HUES64 (cell line): Measurements from ENCODE around the gene TMEM252. TPM values are rescaled to one million over a fixed set of nuclear protein-coding genes. Genes with fewer than 3 reads are reported as not detected.

Experiments used
- H3K27ac ChIP-seq: 2 replicates; pipeline ENCODE4 v1.7.0; 2013; ENCODE audit warnings: low read depth, low read length, inconsistent platforms
- H3K27me3 ChIP-seq: 2 replicates; pipeline ENCODE4 v1.6.1; 2013; ENCODE audit warnings: mild to moderate bottlenecking, low read length; ENCODE audit not compliant: insufficient read depth
- H3K36me3 ChIP-seq: 2 replicates; pipeline ENCODE4 v1.6.1; 2013; ENCODE audit warnings: mild to moderate bottlenecking, low read length; ENCODE audit not compliant: insufficient read depth
- H3K4me1 ChIP-seq: 2 replicates; pipeline ENCODE4 v1.6.1; 2013; ENCODE audit warnings: mild to moderate bottlenecking, low read length, moderate library complexity; ENCODE audit not compliant: insufficient read depth
- H3K4me3 ChIP-seq: 2 replicates; pipeline ENCODE4 v1.5.1; 2013; ENCODE audit warnings: mild to moderate bottlenecking, low read length, moderate library complexity
- H3K9ac ChIP-seq: 2 replicates; pipeline ENCODE4 v1.6.1; 2013; ENCODE audit warnings: mild to moderate bottlenecking, low read depth, low read length
- H3K9me3 ChIP-seq: 2 replicates; pipeline ENCODE4 v1.6.1; 2013; ENCODE audit warnings: low read depth, low read length; ENCODE audit not compliant: insufficient read depth
- WGBS: fragments of 150-250, 120-280 bp; methylation state at CpG from one replicate; pipeline ENCODE4 v1.1.7; 2013; ENCODE audit warnings: missing lambda C conversion rate; 5-methylcytosine and 5-hydroxymethylcytosine counted together
- polyA plus RNA-seq, 2 experiments: library from polyadenylated mRNA; stranded (reverse); fragments of 50-300 nt; gene quantifications; one replicate each; pipeline ENCODE4 v1.2.3, GENCODE V29; 2013

The TMEM252 gene
- not detected for polyA plus RNA-seq (2013, experiment 1 of 2)
- not detected for polyA plus RNA-seq (2013, experiment 2 of 2)

GRCh38 chr9:68540712-68541535, at the start of gene TMEM252:
Gene TMEM252, minus strand, starts transcription at chr9:68540883. Its CDS starts 69 bp downstream, at chr9:68540814.
- Histone ChIP-seq H3K27ac (no peak within 1 kb of the TSS), H3K4me3 (no peak within 1 kb of the TSS), H3K9me3 (no peaks in the 10 kb centered on the region), H3K4me1 (no peaks in the 10 kb centered on the region), H3K36me3 (no peaks in the 10 kb centered on the region), H3K9ac (no peak within 1 kb of the TSS), H3K27me3 (peaks cover 92% of the 10 kb centered on the region)
- 80% methylated on average over 8 of the region's 8 CpGs for WGBS

- Histone ChIP-seq H3K36me3 (no peaks in the 10 kb centered on the region), H3K27me3 (no peaks in the 10 kb centered on the region), H3K9ac (no peak overlapping the region), H3K27ac (no peak overlapping the region), H3K9me3 (no peaks in the 10 kb centered on the region), H3K4me3 (no peak overlapping the region), H3K4me1 (no peaks in the 10 kb centered on the region)
- WGBS, result 84% methylated on average over 15 of the region's 19 CpGs
Observed at GRCh38 chr9:68585034-68585761, 44.5 kb upstream of the TMEM252 start.

- Histone ChIP-seq H3K9ac (no peak overlapping the region), H3K4me1 (no peaks in the 10 kb centered on the region), H3K27me3 (no peaks in the 10 kb centered on the region), H3K4me3 (no peak overlapping the region), H3K9me3 (no peaks in the 10 kb centered on the region), H3K36me3 (no peaks in the 10 kb centered on the region), H3K27ac (no peak overlapping the region)
- 38% methylated on average over 16 of the region's 16 CpGs for WGBS
Observed at GRCh38 chr9:68584189-68585033, 43.7 kb upstream of the TMEM252 start.

GRCh38 chr9:68581696-68582095, 41.0 kb upstream of the TMEM252 start:
- no peaks in the 10 kb centered on the region for H3K4me1 ChIP-seq
- WGBS, result 90% methylated on average over 3 of the region's 3 CpGs

GRCh38 chr9:68577774-68578591, 37.3 kb upstream of the TMEM252 start:
- Histone ChIP-seq H3K4me3 (no peak overlapping the region), H3K27ac (no peak overlapping the region), H3K27me3 (no peaks in the 10 kb centered on the region), H3K36me3 (no peaks in the 10 kb centered on the region), H3K9me3 (no peaks in the 10 kb centered on the region), H3K9ac (no peak overlapping the region), H3K4me1 (no peaks in the 10 kb centered on the region)
- 90% methylated on average over 6 of the region's 7 CpGs for WGBS

More at GRCh38 chr9:68581696-68582095, 41.0 kb upstream of the TMEM252 start:
- no peaks in the 10 kb centered on the region for H3K9me3 ChIP-seq
- H3K27me3 ChIP-seq, result no peaks in the 10 kb centered on the region
- no peaks in the 10 kb centered on the region for H3K36me3 ChIP-seq
- H3K27ac ChIP-seq, result no peak overlapping the region
- no peak overlapping the region for H3K9ac ChIP-seq
- no peak overlapping the region for H3K4me3 ChIP-seq

GRCh38 chr9:68575817-68576216, 35.1 kb upstream of the TMEM252 start:
- Histone ChIP-seq H3K27ac (no peak overlapping the region), H3K27me3 (peaks cover 2% of the 10 kb centered on the region; the same call in 1 of the 2 replicates), H3K9ac (no peak overlapping the region), H3K4me1 (no peaks in the 10 kb centered on the region), H3K4me3 (no peak overlapping the region), H3K36me3 (no peaks in the 10 kb centered on the region), H3K9me3 (no peaks in the 10 kb centered on the region)
- WGBS, result 78% methylated on average over 5 of the region's 5 CpGs

- Histone ChIP-seq H3K27ac (no peak overlapping the region), H3K4me1 (no peaks in the 10 kb centered on the region), H3K9ac (no peak overlapping the region), H3K4me3 (no peak overlapping the region), H3K27me3 (peaks cover 4% of the 10 kb centered on the region; the same call in 1 of the 2 replicates), H3K9me3 (no peaks in the 10 kb centered on the region), H3K36me3 (no peaks in the 10 kb centered on the region)
- WGBS, result 74% methylated on average over 3 of the region's 3 CpGs
Observed at GRCh38 chr9:68574150-68574549, 33.5 kb upstream of the TMEM252 start.

GRCh38 chr9:68567565-68567964, 26.9 kb upstream of the TMEM252 start:
- whole genome bisulfite sequencing, result 97% methylated on average over 3 of the region's 3 CpGs
- peaks cover 32% of the 10 kb centered on the region for H3K27me3 ChIP-seq
- no peak overlapping the region for H3K9ac ChIP-seq

GRCh38 chr9:68562461-68562860, 21.8 kb upstream of the TMEM252 start:
- Histone ChIP-seq H3K27ac (no peak overlapping the region), H3K27me3 (peaks cover 42% of the 10 kb centered on the region), H3K9me3 (no peaks in the 10 kb centered on the region), H3K36me3 (no peaks in the 10 kb centered on the region), H3K4me3 (no peak overlapping the region), H3K9ac (no peak overlapping the region), H3K4me1 (peaks cover 17% of the 10 kb centered on the region; the same call in 1 of the 2 replicates)
- WGBS, result 27% methylated on average over 2 of the region's 2 CpGs

More at GRCh38 chr9:68567565-68567964, 26.9 kb upstream of the TMEM252 start:
- no peaks in the 10 kb centered on the region for H3K36me3 ChIP-seq
- H3K9me3 ChIP-seq, result no peaks in the 10 kb centered on the region
- peaks cover 8% of the 10 kb centered on the region; the same call in 1 of the 2 replicates for H3K4me1 ChIP-seq
- H3K27ac ChIP-seq, result no peak overlapping the region
- no peak overlapping the region for H3K4me3 ChIP-seq
